GM18498 (cell line): Measurements from ENCODE around the gene BHLHE23.
"Not testable (repeated sequence)": the region's sequence is repeated elsewhere in the genome, so short reads cannot be mapped to it uniquely, and the experiment has no call there.

ENCODE experiments used
- ATAC-seq: cut with Tn5 transposase; IDR thresholded peaks from one replicate; pipeline ENCODE4 v1.9.1; 2021; ENCODE audit warnings: mild to moderate bottlenecking, moderate library complexity; ENCODE audit not compliant: unreplicated experiment

Gene BHLHE23

DNA sequence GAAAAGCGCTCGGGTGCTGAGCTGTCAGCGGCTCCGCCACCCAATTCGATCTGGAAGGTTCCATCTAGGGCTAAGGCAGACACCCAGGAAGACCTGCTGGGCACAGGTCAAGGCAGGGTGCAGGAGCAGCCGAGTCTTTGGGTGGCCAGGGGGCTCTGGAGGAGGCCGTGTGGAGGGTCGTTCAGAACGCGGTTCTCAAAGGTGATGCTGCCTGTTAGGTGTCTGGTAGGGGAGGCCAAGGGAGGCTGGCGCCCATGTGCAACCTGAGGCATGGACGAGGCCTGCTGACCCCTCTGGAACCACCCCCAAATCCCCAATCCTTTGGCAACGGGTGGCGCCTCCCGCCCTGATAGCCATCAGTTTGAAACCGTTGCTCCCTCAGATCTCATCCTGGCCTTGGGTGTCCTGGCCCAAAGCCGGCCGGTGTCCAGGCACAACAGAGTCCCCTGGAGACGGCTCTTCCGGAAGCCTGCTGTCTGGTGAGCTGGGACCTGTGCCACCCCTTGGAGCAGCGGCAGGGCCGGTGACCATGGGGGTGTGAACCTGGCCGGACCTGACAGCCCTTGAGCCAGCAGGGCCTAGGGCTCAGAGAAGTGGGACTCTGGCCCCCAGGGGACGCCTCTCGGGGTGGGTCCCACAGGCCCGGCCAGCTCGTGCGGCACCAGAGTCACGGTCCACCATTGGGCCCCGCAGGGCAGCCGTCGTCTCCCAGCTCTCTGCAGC is 43.7 kb downstream of the BHLHE23 start:
- ATAC-seq, result no peak

GRCh38 chr20:62962221-62962879 is 44.4 kb downstream of the BHLHE23 start:
- ATAC-seq, result no peak

GRCh38 chr20:62961799-62962198 is 45.0 kb downstream of the BHLHE23 start:
- ATAC-seq, result no peak

DNA sequence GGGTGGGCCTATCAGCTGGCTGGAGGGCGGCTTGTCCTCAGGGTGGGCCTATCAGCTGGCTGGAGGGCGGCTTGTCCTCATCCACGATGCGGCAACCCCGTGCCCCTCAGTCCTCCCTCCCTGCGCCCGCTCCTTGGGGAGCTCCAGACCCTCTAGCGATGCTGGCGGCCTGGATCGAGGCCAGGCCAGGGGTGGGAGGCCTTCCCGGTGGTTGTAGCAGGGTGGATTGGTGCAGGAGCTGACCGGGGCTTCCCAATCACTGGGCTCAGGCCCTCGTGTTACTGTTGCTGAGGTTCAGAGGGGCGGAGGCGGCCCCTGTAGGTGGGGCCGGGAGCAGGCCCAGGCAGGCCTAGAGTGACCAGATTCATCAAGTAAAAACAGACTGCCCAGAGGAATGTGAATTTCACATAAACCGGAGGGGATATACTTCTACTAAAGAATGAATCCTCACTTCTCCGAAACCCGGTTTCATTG is 45.4 kb downstream of the BHLHE23 start:
- ATAC-seq, result no peak

- not testable (repeated sequence) for ATAC-seq
These were observed 46.1 kb downstream of the BHLHE23 start for GRCh38 chr20:62960446-62961309.

GRCh38 chr20:62959998-62960436 is 46.7 kb downstream of the BHLHE23 start:
- ATAC-seq, result no peak

DNA sequence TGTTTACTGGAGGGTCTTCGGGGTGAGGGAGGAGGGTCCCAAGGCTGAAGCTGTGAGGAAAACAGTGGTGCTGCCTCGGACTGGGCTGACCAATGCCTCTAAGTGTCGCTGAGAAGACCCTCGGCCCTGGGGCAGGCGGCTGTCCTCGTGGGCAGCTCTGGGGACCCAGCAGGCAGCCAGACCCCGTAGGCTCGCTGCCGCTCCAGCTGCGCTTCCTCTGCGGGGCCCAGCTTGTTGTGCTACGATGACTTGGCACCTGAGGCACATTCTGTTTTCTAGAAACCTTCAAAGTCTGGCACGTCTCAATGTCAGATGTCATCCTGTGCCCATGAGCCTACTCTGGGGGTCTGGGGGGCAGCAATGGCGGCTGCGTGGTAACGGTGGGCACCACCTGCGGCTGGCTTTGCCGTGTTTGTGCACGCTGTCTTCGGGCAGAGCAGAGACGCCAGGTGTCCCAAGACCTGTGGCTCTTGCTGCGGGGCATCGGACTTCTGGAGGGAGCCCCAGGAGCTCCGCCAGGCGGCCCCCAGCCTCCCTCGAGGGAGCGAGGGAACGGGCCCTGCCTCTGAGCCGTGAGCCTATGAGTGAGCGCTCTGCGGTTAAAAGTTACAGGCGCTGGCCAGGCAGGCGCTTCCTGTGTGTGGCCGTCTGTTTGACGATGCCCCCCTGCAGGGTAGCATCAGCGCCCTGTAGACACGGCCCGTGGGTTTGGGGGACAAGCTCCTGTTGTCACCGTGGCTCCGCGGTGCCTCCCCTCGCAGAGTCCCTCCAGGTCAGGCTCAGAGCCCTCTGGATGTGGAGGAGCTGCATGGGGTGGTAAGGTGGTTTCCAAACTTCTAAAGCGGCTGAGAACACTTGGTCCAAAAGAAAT is 47.4 kb downstream of the BHLHE23 start:
- ATAC-seq, result no peak

DNA sequence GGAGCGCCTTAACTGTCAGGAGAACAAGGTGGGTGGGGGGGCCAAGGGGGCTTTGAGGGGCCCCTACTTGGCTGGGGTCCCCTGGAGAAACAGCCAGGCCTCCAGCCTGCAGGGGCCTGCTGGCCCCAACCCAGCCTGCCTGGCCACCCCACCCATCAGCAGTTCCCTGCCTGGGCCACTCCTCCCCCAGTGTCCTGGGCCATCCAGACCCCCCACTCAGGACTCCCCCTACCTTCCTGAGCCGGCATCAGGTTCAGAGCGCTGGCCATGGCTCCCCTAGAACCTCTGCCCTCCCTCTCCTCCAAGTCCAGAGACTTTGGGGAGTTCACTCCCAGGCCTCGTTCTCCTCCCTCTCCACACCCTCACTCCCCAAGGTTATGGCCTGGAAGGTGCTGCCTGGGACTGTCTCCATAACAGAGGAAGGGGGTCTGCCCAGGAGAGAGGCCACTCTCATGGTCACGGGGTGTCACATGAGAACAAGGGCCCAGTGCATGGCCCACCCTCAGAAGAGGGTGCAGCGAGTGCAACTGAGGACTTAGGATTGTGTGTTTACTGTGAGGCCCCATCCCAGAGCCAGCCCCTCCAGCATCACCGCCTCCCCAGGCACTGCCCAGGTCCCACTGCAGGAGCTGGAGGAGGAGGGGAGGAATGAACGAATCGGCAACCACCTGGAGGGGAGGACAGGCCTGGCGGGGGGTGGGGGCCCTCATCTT is 48.2 kb downstream of the BHLHE23 start:
- ATAC-seq, result no peak

GRCh38 chr20:62957136-62958117 is 49.3 kb downstream of the BHLHE23 start:
- ATAC-seq, result no peak

DNA sequence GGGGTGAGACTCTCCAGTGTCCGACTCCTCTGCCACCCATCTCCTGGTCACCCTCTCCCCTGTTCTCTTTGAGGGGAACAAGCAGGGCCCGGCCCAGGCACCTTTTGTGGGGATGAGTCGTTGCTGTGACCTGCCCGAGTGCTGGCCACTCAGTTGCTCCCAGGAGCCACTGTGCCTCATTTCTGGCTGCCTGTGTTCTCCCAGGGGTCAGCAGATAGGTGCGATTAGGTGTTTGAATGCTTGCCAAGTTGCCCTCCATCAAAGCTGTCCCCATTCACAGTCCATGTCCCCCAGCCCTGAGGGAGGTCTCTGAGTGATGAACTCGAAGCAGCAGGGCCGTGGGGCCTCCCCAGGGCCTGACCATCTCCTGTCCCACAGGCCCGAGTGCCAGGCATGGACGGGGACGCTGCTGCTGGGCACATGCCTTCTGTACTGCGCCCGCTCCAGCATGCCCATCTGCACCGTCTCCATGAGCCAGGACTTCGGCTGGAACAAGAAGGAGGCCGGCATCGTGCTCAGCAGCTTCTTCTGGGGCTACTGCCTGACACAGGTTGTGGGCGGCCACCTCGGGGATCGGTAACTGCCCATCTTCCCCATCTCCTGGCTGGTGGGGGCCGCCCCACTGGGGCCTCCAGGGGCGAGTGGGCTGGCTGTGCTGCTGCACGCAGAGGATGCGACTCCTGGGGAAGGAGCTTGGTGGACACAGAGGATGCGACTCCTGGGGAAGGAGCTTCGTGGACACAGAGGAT is 50.2 kb downstream of the BHLHE23 start:
- ATAC-seq, result no peak
